DOHH2 (cell line): ENCODE results near the gene RASA3.

Experiments used
- CTCF ChIP-seq: fragments of 200-600 bp; sonication (generic); IDR thresholded peaks from one replicate; pipeline ENCODE4 v1.5.1; 2014; ENCODE audit warnings: antibody characterized with exemption, mild to moderate bottlenecking, low read depth, low read length; ENCODE audit not compliant: poor library complexity, severe bottlenecking
- EZH2phosphoT487 ChIP-seq: fragments of 200-600 bp; sonication (generic); IDR thresholded peaks from 2 replicates; pipeline ENCODE4 v1.6.1; 2017; ENCODE audit warnings: borderline replicate concordance, mild to moderate bottlenecking, antibody characterized with exemption, low read length, moderate library complexity, mixed read lengths

GRCh38 chr13:114025405-114025713, 107.1 kb downstream of the RASA3 start:
- TF ChIP-seq CTCF (no peak), EZH2phosphoT487 (no peak)
